Erythroblast (primary cell): ENCODE data around the gene SCD.
A peak's percentile ranks its signal among the peaks of the same experiment; 100 is the strongest.
"Not testable (repeated sequence)": the region's sequence is repeated elsewhere in the genome, so short reads cannot be mapped to it uniquely, and the experiment has no call there.

ENCODE experiments used
- DNase-seq, 2 experiments: peaks; one replicate each; lab custom pipeline; 2025; lab: John Stamatoyannopoulos, UW
- GATA1 ChIP-seq: IDR thresholded peaks from 2 replicates; pipeline ENCODE4 v1.6.1; 2011; ENCODE audit warnings: low read depth, mild to moderate bottlenecking, control low read depth, low read length, moderate library complexity
- POLR2A ChIP-seq: IDR thresholded peaks from 2 replicates; pipeline ENCODE4 v1.6.1; 2011; ENCODE audit warnings: mild to moderate bottlenecking, low read length

The SCD gene

DNA sequence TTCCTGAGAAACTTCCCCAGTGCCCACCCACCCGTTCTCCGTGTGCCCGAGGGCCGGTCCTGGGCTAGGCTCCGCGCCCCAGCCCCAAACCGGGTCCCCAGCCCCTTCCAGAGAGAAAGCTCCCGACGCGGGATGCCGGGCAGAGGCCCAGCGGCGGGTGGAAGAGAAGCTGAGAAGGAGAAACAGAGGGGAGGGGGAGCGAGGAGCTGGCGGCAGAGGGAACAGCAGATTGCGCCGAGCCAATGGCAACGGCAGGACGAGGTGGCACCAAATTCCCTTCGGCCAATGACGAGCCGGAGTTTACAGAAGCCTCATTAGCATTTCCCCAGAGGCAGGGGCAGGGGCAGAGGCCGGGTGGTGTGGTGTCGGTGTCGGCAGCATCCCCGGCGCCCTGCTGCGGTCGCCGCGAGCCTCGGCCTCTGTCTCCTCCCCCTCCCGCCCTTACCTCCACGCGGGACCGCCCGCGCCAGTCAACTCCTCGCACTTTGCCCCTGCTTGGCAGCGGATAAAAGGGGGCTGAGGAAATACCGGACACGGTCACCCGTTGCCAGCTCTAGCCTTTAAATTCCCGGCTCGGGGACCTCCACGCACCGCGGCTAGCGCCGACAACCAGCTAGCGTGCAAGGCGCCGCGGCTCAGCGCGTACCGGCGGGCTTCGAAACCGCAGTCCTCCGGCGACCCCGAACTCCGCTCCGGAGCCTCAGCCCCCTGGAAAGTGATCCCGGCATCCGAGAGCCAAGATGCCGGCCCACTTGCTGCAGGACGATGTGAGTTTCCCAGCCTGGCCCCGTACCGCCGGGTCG, at the start of gene SCD:
SCD (plus strand) TSS at position 469 of the 803 bp plus-strand sequence; CDS start at position 741, 272 bp downstream.
- no peak for TF ChIP-seq GATA1
- peak; percentile 97 for TF ChIP-seq POLR2A

GRCh38 chr10:100297242-100297641, 49.8 kb upstream of the SCD start:
- no peak for TF ChIP-seq GATA1
- TF ChIP-seq POLR2A = no peak
- DNase-seq = no peak

More for the DNA sequence above, at the start of gene SCD:
- peak; percentile 87 to 92 for DNase-seq

GRCh38 chr10:100301123-100301522, 45.9 kb upstream of the SCD start:
- not testable (repeated sequence) for DNase-seq

GRCh38 chr10:100303724-100304319, 43.2 kb upstream of the SCD start:
- DNase-seq = peak; percentile 9 to 25
- no peak for TF ChIP-seq POLR2A
- TF ChIP-seq GATA1 = no peak

- TF ChIP-seq POLR2A = no peak
- no peak for TF ChIP-seq GATA1
- DNase-seq = no peak
These were observed 42.6 kb upstream of the SCD start for GRCh38 chr10:100304414-100304813.

DNA sequence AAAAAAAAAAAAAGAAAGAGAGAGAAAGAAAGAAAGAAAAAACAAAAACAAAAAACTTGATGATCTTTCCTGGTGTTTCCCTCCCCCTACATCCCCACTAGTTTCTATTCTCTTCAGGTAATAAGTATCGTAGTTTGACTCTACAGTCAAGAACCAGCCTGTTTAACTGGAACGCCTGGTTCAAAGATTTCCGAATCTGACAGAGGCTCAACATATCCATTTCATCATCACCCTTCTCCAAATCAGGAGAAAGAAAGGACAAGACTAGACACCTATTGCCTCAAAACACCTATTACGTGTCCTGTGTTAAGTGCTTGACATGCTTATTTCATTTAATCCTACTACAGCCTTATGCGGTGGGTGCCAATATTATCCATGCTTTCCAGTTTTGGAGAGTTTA, 40.2 kb upstream of the SCD start:
- TF ChIP-seq GATA1 = no peak
- no peak for TF ChIP-seq POLR2A
- DNase-seq = no peak

GRCh38 chr10:100307684-100308083, 39.3 kb upstream of the SCD start:
- DNase-seq = no peak

GRCh38 chr10:100311298-100311697, 35.7 kb upstream of the SCD start:
- DNase-seq = no peak
- no peak for TF ChIP-seq GATA1
- no peak for TF ChIP-seq POLR2A

More at GRCh38 chr10:100307684-100308083, 39.3 kb upstream of the SCD start:
- TF ChIP-seq POLR2A (no peak), GATA1 (no peak)

DNA sequence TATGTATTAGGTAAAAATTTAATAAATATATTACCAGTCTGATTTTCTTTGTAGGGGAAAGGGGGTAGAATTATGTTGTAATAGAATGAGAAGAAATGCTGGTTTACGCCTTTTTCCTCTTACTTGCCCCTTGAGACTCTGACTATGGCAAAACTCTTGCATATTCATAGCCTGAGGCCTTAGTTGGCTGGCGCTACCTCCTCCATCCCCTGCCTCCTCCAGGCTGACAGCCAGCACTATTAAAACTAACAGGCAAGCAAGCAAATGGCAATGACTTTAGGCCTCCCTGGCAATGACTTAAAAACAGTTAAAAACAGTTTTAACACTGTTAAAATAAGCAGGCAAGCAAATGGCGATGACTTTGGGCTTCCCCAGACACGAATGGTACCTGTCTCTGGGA, 31.4 kb upstream of the SCD start:
- DNase-seq = no peak

GRCh38 chr10:100318207-100318606, 28.8 kb upstream of the SCD start:
- DNase-seq = no peak

More for the DNA sequence above, 31.4 kb upstream of the SCD start:
- TF ChIP-seq GATA1 (no peak), POLR2A (no peak)

GRCh38 chr10:100319707-100320402, 27.2 kb upstream of the SCD start:
- TF ChIP-seq GATA1 (no peak), POLR2A (no peak)
- DNase-seq = no peak

More at GRCh38 chr10:100318207-100318606, 28.8 kb upstream of the SCD start:
- TF ChIP-seq POLR2A (no peak), GATA1 (no peak)

GRCh38 chr10:100325158-100325557, 21.9 kb upstream of the SCD start:
- no peak for DNase-seq
- TF ChIP-seq GATA1 (no peak), POLR2A (no peak)

DNA sequence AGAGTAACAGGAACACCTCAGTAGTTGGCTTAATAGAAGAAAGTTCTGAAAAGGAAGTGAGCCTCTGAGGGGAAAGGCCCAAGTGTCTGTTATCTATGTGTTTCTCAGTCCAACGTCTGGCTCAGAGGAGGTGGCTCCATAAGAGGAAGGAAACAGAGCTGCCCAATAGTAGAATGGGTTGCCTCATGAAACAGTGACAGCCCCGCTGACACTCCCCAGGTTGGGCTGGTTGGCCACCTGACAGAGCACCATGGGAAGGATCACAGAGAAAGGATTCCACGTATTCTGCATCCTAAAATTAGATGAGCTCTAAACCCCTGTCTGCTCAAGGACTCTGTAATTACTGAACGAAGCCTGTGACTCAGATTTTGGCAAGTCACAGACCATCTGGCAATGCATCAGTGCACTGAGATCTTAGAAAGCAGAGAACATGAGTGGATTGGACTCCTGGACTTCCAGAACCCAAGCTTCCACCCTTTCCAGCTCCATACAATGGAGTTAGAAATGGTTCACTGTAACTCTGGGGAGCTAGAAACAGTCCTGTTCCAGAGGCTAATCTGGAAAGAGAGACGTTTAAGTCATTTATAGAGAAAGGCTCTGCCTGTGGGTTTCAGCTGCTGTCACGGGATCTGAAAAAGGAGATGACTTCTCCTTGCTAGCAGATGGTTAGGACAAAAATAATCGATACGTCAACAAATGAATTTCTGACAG, 19.9 kb upstream of the SCD start:
- no peak for TF ChIP-seq POLR2A
- no peak for TF ChIP-seq GATA1
- no peak for DNase-seq

GRCh38 chr10:100327718-100328009, 19.4 kb upstream of the SCD start:
- no peak for DNase-seq
- TF ChIP-seq GATA1 (no peak), POLR2A (no peak)
